HG02943 (cell line): ENCODE results near the gene PLEKHA4.
A peak's percentile ranks its signal among the peaks of the same experiment; 100 is the strongest.
"Not testable (repeated sequence)": the region's sequence is repeated elsewhere in the genome, so short reads cannot be mapped to it uniquely, and the experiment has no call there.

Experiments used
- ATAC-seq: cut with Tn5 transposase; IDR thresholded peaks from one replicate; pipeline ENCODE4 v1.9.1; 2021; ENCODE audit warnings: mild to moderate bottlenecking, low read depth, moderate library complexity; ENCODE audit not compliant: unreplicated experiment

The PLEKHA4 gene, protein sequence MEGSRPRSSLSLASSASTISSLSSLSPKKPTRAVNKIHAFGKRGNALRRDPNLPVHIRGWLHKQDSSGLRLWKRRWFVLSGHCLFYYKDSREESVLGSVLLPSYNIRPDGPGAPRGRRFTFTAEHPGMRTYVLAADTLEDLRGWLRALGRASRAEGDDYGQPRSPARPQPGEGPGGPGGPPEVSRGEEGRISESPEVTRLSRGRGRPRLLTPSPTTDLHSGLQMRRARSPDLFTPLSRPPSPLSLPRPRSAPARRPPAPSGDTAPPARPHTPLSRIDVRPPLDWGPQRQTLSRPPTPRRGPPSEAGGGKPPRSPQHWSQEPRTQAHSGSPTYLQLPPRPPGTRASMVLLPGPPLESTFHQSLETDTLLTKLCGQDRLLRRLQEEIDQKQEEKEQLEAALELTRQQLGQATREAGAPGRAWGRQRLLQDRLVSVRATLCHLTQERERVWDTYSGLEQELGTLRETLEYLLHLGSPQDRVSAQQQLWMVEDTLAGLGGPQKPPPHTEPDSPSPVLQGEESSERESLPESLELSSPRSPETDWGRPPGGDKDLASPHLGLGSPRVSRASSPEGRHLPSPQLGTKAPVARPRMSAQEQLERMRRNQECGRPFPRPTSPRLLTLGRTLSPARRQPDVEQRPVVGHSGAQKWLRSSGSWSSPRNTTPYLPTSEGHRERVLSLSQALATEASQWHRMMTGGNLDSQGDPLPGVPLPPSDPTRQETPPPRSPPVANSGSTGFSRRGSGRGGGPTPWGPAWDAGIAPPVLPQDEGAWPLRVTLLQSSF

DNA sequence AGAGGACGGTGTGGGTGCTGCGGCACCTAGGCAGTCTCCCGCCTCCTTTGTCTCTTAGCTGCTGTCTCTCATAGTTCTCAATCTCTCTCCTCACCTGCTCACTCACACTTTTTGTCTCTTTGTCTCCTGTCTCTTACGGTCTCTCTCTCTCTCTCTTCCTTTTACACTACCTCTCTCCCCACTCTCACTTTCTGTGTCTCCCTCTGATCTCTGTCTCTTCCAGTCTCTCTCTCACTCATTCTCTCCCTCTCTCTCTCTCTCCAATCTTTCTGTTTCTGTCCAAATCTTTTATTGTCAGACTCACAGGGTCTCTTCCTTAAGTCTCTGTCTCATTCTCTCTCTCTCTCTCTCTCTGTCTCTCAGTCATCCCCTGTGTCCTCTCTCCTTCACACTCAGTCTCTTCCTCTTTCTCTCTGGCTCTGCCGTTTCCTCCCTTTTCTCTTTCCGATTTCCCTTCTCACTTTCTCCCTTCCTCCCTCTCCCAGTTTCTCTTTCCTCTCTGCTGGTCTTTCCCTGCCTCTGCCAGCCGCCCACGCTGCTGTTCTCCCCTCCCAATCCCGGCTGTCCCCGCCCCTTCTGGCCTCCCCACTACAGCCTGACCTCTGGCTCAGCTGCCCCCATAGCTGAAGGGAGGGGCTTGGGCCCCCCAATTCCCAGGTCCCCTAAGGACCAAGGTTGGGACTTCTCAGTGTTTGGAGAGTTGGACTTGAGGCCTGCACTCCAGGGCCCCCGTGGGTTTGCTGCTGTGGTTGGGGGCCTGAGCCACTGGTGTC lies at the start of gene PLEKHA4:
Gene PLEKHA4 (minus strand): TSS at position 504 of the 773 bp plus-strand sequence. CDS start 997 bp downstream, outside the sequence.
- ATAC-seq: no peak

GRCh38 chr19:48918071-48918470 lies 49.7 kb upstream of the PLEKHA4 start:
- ATAC-seq: no peak

GRCh38 chr19:48915757-48916156 lies 47.3 kb upstream of the PLEKHA4 start:
- ATAC-seq: no peak

DNA sequence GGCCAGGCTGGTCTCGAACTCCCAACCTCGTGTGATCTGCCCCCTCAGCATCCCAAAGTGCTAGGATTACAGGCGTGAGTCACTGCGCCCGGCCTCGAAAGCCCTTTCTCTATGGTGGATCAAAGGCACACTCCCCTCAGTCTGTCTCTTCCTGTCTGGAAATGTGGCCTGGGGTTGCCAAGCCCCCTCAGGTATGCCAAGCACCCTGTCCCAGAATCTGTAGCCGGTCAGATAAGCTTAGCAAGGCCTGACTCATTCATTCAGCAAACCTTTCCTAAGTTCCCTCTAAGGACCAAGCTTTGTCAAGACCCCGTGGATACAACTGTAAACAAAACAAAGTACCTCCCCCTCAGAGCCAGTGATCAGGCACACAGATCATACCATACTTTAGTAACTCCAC lies 45.8 kb upstream of the PLEKHA4 start:
- no peak for ATAC-seq

DNA sequence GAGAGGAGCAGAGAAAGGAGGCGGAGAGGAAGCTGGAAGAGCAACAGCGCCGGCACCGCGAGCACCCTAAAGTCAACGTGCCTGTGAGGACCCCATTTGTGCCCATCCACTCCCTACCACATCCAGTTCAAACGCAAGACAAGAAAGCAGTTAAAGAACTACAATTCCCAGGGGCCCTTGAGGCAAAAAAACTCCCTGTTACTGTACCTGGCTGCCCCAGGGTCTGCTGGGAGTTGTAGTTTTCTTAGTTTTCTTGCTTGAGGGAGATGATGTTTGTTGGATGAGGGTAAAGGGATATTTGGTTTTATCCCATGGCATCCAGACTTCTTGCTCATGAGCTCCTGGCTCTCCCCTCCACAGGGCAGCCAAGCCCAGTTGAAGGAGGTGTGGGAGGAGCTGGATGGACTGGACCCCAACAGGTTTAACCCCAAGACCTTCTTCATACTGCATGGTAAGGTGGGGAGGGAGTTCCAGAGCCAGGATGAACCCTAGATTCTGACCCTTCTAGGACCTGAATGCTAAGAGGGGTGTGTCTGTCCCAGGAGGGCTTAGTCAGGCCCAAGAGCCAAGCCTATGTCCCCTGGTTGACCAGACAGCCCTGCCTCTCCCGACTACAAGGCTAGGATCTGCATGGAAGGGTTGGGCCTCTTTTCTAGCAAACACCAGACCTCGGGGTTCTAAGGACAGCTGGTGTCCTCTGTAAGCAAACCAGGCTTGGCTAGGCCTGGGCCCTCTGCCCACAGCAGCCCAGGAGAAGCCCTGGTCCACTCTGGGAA lies 44.9 kb upstream of the PLEKHA4 start:
- ATAC-seq: no peak

DNA sequence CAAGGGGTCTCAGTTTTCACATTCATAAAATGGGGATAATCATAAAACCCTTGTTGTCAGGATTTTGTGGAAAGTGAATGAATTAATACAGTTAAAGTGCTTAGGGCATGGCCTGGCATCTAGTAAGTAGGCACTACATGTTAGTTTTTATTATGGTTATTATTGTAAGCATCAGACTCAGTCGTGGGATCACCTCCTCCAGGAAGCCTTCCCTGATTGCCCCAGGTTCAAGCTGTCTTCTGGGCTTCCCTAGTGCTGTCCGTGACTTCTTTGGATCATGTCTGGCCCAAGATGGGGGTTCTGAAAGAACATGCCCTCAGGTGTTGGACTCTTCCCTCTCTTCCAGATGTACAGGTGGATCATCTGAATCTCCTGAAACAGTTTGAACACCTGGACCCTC lies 42.4 kb upstream of the PLEKHA4 start:
- ATAC-seq: no peak

DNA sequence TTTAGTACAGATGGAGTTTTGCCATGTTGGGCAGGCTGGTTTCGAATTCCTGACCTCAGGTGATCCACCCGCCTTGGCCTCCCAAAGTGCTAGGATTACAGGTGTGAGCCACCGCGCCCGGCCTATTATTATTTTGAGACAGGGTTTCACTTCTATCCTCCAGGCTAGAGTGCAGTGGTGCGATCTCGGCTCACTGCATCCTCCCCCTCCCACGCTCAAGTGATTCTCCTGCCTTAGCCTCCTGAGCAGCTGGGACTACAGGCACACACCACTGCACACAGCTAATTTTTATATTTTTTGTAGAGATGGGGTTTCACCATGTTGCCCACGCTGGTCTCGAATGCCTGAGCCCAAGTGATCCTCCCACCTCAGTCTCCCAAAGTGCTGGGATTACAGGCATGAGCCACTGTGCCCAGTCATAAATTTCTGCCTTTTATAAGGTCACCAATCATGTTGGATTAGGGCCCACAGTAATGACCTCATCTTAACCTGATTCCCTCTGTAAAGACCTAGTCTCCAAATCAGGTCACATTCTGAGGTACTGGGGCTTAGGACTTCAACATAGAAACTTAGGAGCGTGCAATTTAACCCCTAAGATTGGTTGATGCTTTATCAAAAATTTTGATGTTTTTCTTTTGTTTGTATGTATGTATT lies 41.1 kb upstream of the PLEKHA4 start:
- ATAC-seq: not testable (repeated sequence)

GRCh38 chr19:48907671-48908070 lies 39.3 kb upstream of the PLEKHA4 start:
- no peak for ATAC-seq

GRCh38 chr19:48906324-48906723 lies 37.9 kb upstream of the PLEKHA4 start:
- ATAC-seq: no peak

GRCh38 chr19:48905664-48906063 lies 37.2 kb upstream of the PLEKHA4 start:
- ATAC-seq: no peak

- not testable (repeated sequence) for ATAC-seq
Measured at GRCh38 chr19:48903788-48904187, 35.4 kb upstream of the PLEKHA4 start.

GRCh38 chr19:48902291-48902690 lies 33.9 kb upstream of the PLEKHA4 start:
- ATAC-seq: not testable (repeated sequence)

DNA sequence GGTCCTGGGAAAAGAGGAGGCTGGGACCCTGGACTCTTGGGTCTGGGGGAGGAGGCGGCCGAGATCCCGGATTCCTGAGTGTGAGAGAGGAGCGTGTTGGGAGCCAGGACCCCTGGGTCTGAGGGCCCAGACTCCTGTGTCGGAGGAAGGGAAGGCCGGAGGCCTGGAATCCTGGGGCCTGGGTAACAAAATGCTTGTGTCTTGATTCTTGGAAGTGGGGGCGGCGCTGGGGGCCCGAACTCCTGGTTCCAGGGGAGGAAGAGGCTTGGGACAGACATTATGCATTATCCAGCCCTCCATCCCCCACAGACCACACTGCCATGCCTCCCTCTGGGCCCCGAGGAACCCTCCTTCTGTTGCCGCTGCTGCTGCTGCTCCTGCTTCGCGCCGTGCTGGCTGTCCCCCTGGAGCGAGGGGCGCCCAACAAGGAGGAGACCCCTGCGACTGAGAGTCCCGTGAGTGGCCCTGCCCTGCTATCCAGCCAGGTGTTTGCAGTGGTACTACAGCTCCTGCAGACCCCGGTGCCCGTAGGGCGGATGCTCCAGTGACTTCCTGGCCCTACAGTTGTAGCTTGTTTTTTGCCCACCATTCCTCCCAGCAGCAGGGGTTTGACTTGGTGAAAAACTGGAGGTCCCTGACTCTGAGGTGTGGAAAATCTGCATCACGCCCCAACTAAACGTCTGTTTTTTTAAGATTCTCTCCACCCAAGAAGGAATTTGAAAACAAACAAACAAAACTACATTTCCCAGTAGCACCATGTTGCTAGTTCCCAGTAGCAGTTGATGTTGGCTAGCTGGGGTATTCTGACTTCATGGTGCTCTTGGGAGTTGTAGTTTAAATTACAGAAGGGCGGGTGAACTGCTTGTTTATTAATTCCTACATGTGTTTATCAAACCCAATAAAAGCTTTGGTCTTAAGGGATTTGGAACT lies 32.3 kb upstream of the PLEKHA4 start:
- no peak for ATAC-seq

DNA sequence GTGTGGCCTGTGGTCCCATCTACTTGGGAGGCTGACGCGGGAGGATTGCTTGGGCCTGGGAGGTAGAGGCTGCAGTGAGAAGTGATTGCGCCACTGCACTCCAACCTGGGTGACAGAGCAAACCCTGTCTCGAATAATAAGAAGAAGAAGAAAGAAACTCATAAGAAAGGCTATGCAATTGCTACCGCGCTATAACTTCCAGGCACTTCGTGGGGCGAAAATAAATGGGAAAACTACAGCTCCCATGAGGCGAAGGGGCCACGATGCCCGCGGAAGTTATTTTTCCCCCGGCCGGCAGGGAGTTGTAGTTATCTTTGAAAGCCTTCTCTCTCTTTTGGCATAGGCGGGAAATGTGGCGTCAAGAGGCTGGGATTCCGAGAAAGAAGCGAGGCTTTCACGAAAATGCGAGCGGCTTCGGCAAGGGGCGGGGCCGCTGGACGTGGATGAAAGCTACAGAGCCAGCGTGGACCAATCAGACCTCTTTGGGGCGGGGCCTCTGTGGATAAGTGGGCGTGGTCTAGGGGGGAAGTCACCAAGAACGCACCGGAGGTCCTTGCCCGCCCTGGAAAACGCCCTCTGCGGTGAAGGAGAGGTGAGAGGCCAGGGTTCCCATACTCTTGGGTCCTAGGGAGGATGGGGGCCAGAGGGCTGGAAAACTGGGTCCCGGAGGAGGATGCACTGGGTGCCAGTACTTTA lies 31.5 kb upstream of the PLEKHA4 start, which contains the start of gene NUCB1:
Gene NUCB1 (plus strand): TSS at position 532 of the 696 bp plus-strand sequence. CDS start 485 bp downstream, outside the sequence.
- ATAC-seq: peak; percentile 85

- ATAC-seq: not testable (repeated sequence)
Measured at GRCh38 chr19:48899386-48899749, 31.0 kb upstream of the PLEKHA4 start.

GRCh38 chr19:48897181-48897580 lies 28.8 kb upstream of the PLEKHA4 start:
- ATAC-seq: no peak

DNA sequence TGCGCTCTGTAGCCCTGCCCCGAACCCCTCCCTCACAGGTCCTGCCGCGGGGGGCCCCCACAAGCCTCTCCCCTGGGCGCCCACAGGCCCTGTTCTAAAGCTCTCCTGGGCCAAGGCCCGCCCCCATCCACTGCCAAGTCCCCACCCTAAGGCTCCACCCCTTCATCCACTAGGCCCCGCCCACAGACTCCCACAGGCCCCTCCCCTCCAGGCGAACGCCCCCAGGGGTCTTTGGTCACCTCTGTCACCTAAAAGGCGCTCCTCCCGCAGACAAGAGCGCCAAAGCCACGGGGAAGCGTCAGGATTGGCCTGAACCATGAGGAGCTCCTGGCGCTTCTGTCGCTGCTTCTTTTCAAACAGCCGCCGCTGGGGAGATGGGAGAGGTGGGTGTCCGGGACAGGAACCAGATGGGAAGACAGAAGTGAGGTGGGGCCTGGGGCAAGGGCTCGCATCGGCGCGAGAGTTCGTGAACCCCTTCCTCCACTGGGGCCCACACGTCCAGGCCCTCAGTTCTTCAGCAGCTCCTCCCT lies 27.8 kb upstream of the PLEKHA4 start:
- ATAC-seq: no peak

GRCh38 chr19:48895226-48895625 lies 26.8 kb upstream of the PLEKHA4 start:
- no peak for ATAC-seq
